ENCODE results near the gene FERMT2.
"Not testable (repeated sequence)": the region's sequence is repeated elsewhere in the genome, so short reads cannot be mapped to it uniquely, and the experiment has no call there.

Gene FERMT2

GRCh38 chr14:52944254-52944653 is 6.6 kb downstream of the FERMT2 start:
- no peak for DNase-seq

GRCh38 chr14:52939427-52939826 is 11.4 kb downstream of the FERMT2 start:
- no peak for DNase-seq

GRCh38 chr14:52937869-52938268 is 13.0 kb downstream of the FERMT2 start:
- no peak for DNase-seq

- no peak for DNase-seq
These were observed 13.5 kb downstream of the FERMT2 start for GRCh38 chr14:52937306-52937705.

- DNase-seq: no peak
These were observed 14.4 kb downstream of the FERMT2 start for GRCh38 chr14:52936437-52936836.

GRCh38 chr14:52935833-52936232 is 15.0 kb downstream of the FERMT2 start:
- no peak for DNase-seq

- DNase-seq: no peak
These were observed 16.1 kb downstream of the FERMT2 start for GRCh38 chr14:52934762-52935161.

- DNase-seq: no peak
These were observed 21.6 kb downstream of the FERMT2 start for GRCh38 chr14:52929192-52929807.

GRCh38 chr14:52926953-52927352 is 23.9 kb downstream of the FERMT2 start:
- no peak for DNase-seq

- DNase-seq: no peak
These were observed 26.8 kb downstream of the FERMT2 start for GRCh38 chr14:52923902-52924575.

- DNase-seq: no peak
These were observed 28.2 kb downstream of the FERMT2 start for GRCh38 chr14:52922656-52923055.

GRCh38 chr14:52922059-52922458 is 28.8 kb downstream of the FERMT2 start:
- DNase-seq: no peak

- DNase-seq: not testable (repeated sequence)
These were observed 30.4 kb downstream of the FERMT2 start for GRCh38 chr14:52920411-52920810.

GRCh38 chr14:52919971-52920370 is 30.9 kb downstream of the FERMT2 start:
- no peak for DNase-seq

GRCh38 chr14:52918486-52918885 is 32.4 kb downstream of the FERMT2 start:
- DNase-seq: no peak

- DNase-seq: no peak
These were observed 33.1 kb downstream of the FERMT2 start for GRCh38 chr14:52917735-52918134.

- no peak for DNase-seq
These were observed 36.6 kb downstream of the FERMT2 start for GRCh38 chr14:52914295-52914694.

- no peak for DNase-seq
These were observed 37.6 kb downstream of the FERMT2 start for GRCh38 chr14:52913271-52913670.

GRCh38 chr14:52911904-52912303 is 38.9 kb downstream of the FERMT2 start:
- no peak for DNase-seq

- no peak for DNase-seq
These were observed 40.3 kb downstream of the FERMT2 start for GRCh38 chr14:52910572-52910971.

GRCh38 chr14:52907949-52908348 is 42.9 kb downstream of the FERMT2 start:
- DNase-seq: peak; percentile 74

- DNase-seq: no peak
These were observed 44.7 kb downstream of the FERMT2 start for GRCh38 chr14:52906141-52906601.

GRCh38 chr14:52902971-52903619 is 47.8 kb downstream of the FERMT2 start:
- DNase-seq: no peak

GRCh38 chr14:52901357-52901980 is 49.4 kb downstream of the FERMT2 start:
- no peak for DNase-seq

All from NCI-H1048 (cell line).